K562 (cell line): ENCODE data around the gene FARSA. TPM values are rescaled to one million over a fixed set of nuclear protein-coding genes. Genes with fewer than 3 reads are reported as not detected.
A peak's percentile ranks its signal among the peaks of the same experiment; 100 is the strongest.

Source experiments
- ARID2 ChIP-seq: fragments of 450-650 bp; IDR thresholded peaks from 2 replicates; pipeline ENCODE4 v1.6.1; 2017; ENCODE audit warnings: antibody characterized with exemption, mild to moderate bottlenecking
- BACH1 ChIP-seq: fragments of 200-800 bp; sonication (Bioruptor generic); IDR thresholded peaks from 2 replicates; pipeline ENCODE4 v1.6.1; 2016; ENCODE audit warnings: missing genetic modification characterization, missing compliant biosample characterization
- EHMT2 ChIP-seq: fragments of 450-650 bp; IDR thresholded peaks from 2 replicates; pipeline ENCODE4 v1.6.1; 2018; ENCODE audit warnings: antibody characterized with exemption
- GABPA ChIP-seq: fragments of 200-800 bp; sonication (Bioruptor generic); conservative IDR thresholded peaks from 2 replicates; pipeline ENCODE4 v1.6.1; 2016; ENCODE audit warnings: low read depth, missing genetic modification characterization, missing compliant biosample characterization
- HNRNPH1 ChIP-seq: fragments of 200-400 bp; formaldehyde crosslinking; optimal IDR thresholded peaks from 2 replicates; pipeline ENCODE3; 2017; ENCODE audit warnings: low read depth, mild to moderate bottlenecking, low read length, moderate library complexity
- JUN ChIP-seq, 2 experiments: sonication (generic) in 1 of 2; formaldehyde crosslinking in 1 of 2; IDR thresholded peaks; 2 replicates each; pipeline versions ENCODE4 v1.6.1 to v1.8.0; 2012 to 2022; ENCODE audit warnings: borderline replicate concordance in 2 of 2, mild to moderate bottlenecking in 2 of 2, improper control_type of control experiment in 1 of 2, low read depth in 1 of 2, low read length in 1 of 2, missing genetic modification reagents in 1 of 2
- KDM4B ChIP-seq, 2 experiments: fragments of 450-650 bp in 1 of 2; sonication (generic) in 1 of 2; IDR thresholded peaks; 2 replicates each; pipeline ENCODE4 v1.6.1; 2016 to 2017; ENCODE audit warnings: borderline replicate concordance in 2 of 2, antibody characterized with exemption in 1 of 2, low read depth in 1 of 2, mild to moderate bottlenecking in 1 of 2
- LARP7 ChIP-seq: fragments of 450-650 bp; IDR thresholded peaks from 2 replicates; pipeline ENCODE4 v1.6.1; 2016
- NBN ChIP-seq: fragments of 450-650 bp; IDR thresholded peaks from 2 replicates; pipeline ENCODE4 v1.6.1; 2016; ENCODE audit warnings: low read depth, mild to moderate bottlenecking
- NFE2 ChIP-seq: IDR thresholded peaks from 2 replicates; pipeline ENCODE4 v1.6.1; 2014; ENCODE audit warnings: antibody characterized with exemption, low read depth
- POLR2H ChIP-seq: IDR thresholded peaks from 2 replicates; pipeline ENCODE4 v1.6.1; 2016; ENCODE audit warnings: missing genetic modification characterization, low read depth, mild to moderate bottlenecking, control low read depth, missing compliant biosample characterization, moderate library complexity
- SMAD1 ChIP-seq: fragments of 150-350 bp; IDR thresholded peaks from 2 replicates; pipeline ENCODE4 v1.6.1; 2014; ENCODE audit warnings: low read length, low read depth; ENCODE audit not compliant: partially characterized antibody
- TAF15 ChIP-seq: fragments of 200-400 bp; formaldehyde crosslinking; IDR thresholded peaks from 2 replicates; pipeline ENCODE4 v1.6.1; 2017; ENCODE audit warnings: mild to moderate bottlenecking, low read depth, low read length, moderate library complexity
- TAL1 ChIP-seq: fragments of 450-650 bp; IDR thresholded peaks from 2 replicates; pipeline ENCODE4 v1.6.1; 2016; ENCODE audit warnings: mild to moderate bottlenecking
- TGIF2 ChIP-seq: sonication (generic); formaldehyde crosslinking; IDR thresholded peaks from 2 replicates; pipeline ENCODE4 v1.8.1; 2022; ENCODE audit warnings: mild to moderate bottlenecking, missing genetic modification reagents, moderate library complexity
- ZC3H11A ChIP-seq: IDR thresholded peaks from 2 replicates; pipeline ENCODE4 v1.6.1; 2012; ENCODE audit warnings: low read depth, low read length, improper control_type of control experiment
- ZFP36 ChIP-seq: fragments of 150-350 bp; IDR thresholded peaks from 2 replicates; pipeline ENCODE4 v1.6.1; 2018; ENCODE audit warnings: low read length, low read depth; ENCODE audit not compliant: partially characterized antibody
- ZKSCAN1 ChIP-seq: fragments of 150-350 bp; IDR thresholded peaks from 2 replicates; pipeline ENCODE4 v1.6.1; 2016; ENCODE audit warnings: low read depth, low read length
- ZNF75A ChIP-seq: fragments of 450-650 bp; formaldehyde crosslinking; IDR thresholded peaks from 2 replicates; pipeline ENCODE4 v1.4.0; 2020; ENCODE audit warnings: mild to moderate bottlenecking
- ZNF830 ChIP-seq: fragments of 250-450 bp; sonication (Bioruptor Pico); IDR thresholded peaks from 2 replicates; pipeline ENCODE4 v1.5.0; 2021; ENCODE audit warnings: mild to moderate bottlenecking
- polyA plus RNA-seq, 8 experiments: library from polyadenylated mRNA; depleted of rRNA in 4 of 8; stranded (reverse) in 5 of 8; unstranded in 3 of 8; fragments of >200 nt; fragmentation: Nextera tagmentation in 2 of 8; fragmentation: Illumina TruSeq in 1 of 8; extraction: Ambion mirVana in 2 of 8; extraction: Trizol in 1 of 8; gene quantifications; 2 replicates each; pipeline versions ENCODE4 v1.2.1 to v1.2.3, GENCODE V29; 2011 to 2014; ENCODE audit warnings: inconsistent platforms in 1 of 8, missing spikeins in 1 of 8
- total RNA-seq, 7 experiments: library from RNA; depleted of rRNA in 6 of 7; stranded (reverse); fragments of >200 nt in 6 of 7; fragmentation: Illumina TruSeq in 2 of 7; extraction: Trizol in 2 of 7; gene quantifications; 2 replicates each; pipeline versions ENCODE4 v1.2.1 to v1.2.3, GENCODE V29; 2011 to 2021; ENCODE audit warnings: low replicate concordance in 1 of 7
- TF ChIP-seq, protein P1 (sequence below): fragments of 450-650 bp; formaldehyde crosslinking; conservative IDR thresholded peaks from 2 replicates; pipeline ENCODE4 v1.4.0; 2022; ENCODE audit warnings: mild to moderate bottlenecking, missing genetic modification characterization
- TF ChIP-seq, protein P2 (sequence below): fragments of 450-650 bp; IDR thresholded peaks from 2 replicates; pipeline ENCODE4 v1.6.1; 2018; ENCODE audit not compliant: partially characterized antibody
- TF ChIP-seq, protein P3 (sequence below): sonication (generic); formaldehyde crosslinking; IDR thresholded peaks from 2 replicates; pipeline ENCODE4 v1.8.0; 2022; ENCODE audit warnings: mild to moderate bottlenecking, missing genetic modification reagents

Gene FARSA
- total and polyA plus RNA-seq, 9 of the 15 experiments (the other 6 are each of a cell fraction or from before 2014, with no cell fraction given), result 25.2 to 237 (median 89.6) TPM

DNA sequence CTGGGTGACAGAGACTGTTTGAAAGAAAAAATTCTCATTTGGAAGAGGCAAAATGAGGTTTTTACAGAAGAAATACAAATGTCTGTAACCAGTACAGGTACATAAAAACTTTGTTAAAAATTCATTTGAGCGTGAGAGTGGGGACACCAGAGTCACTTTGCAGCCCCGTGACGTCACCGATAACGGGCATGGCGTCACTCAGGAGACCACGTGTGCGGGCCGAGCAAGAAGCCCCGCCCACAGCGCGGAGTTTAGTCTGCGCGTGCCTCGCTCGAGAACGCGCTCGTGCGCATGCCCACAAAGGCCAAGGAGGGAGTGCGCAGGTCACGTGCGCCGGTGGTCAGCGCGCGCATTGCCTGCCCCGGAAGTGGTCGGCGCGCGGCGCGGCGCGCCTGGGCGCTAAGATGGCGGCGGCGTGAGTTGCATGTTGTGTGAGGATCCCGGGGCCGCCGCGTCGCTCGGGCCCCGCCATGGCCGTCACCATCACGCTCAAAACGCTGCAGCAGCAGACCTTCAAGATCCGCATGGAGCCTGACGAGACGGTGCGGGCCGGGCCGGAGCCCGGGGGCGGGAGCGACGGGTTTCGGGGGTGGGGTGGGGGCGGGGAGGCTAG, 12.1 kb upstream of the FARSA start, which contains the start of gene RAD23A (continued):
- TF ChIP-seq GABPA (tag), result peak; percentile 97
- peak; percentile 38; the same call in 1 of the 2 replicates for TF ChIP-seq ZC3H11A
- TF ChIP-seq KDM4B (IDR thresholded peaks at IDR 0.05; ENCODE audit: borderline replicate concordance in 2 of 2, low read depth in 1 of 2), result peak in 1 of 2 experiments; percentile 72; a peak in 2 of 4 replicates
- TF ChIP-seq HNRNPH1, result no peak
- peak; percentile 61; the same call in 1 of the 2 replicates for TF ChIP-seq ZNF75A (CRISPR knock-in tag)
- no peak for TF ChIP-seq ARID2
- TF ChIP-seq JUN (IDR thresholded peaks at IDR 0.05; ENCODE audit: borderline replicate concordance, low read depth, low read length), result peak; percentile 85
- TF ChIP-seq JUN (CRISPR knock-in tag; IDR thresholded peaks at IDR 0.05; ENCODE audit: borderline replicate concordance), result 0 out of 2 replicates have a peak, but pooled peaks have one; percentile 72
- TF ChIP-seq, protein P1, sequence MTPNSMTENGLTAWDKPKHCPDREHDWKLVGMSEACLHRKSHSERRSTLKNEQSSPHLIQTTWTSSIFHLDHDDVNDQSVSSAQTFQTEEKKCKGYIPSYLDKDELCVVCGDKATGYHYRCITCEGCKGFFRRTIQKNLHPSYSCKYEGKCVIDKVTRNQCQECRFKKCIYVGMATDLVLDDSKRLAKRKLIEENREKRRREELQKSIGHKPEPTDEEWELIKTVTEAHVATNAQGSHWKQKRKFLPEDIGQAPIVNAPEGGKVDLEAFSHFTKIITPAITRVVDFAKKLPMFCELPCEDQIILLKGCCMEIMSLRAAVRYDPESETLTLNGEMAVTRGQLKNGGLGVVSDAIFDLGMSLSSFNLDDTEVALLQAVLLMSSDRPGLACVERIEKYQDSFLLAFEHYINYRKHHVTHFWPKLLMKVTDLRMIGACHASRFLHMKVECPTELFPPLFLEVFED (CRISPR knock-in tag), result peak; percentile 91
- TF ChIP-seq SMAD1, result peak; percentile 74
- no peak for TF ChIP-seq EHMT2
- TF ChIP-seq, protein P2, sequence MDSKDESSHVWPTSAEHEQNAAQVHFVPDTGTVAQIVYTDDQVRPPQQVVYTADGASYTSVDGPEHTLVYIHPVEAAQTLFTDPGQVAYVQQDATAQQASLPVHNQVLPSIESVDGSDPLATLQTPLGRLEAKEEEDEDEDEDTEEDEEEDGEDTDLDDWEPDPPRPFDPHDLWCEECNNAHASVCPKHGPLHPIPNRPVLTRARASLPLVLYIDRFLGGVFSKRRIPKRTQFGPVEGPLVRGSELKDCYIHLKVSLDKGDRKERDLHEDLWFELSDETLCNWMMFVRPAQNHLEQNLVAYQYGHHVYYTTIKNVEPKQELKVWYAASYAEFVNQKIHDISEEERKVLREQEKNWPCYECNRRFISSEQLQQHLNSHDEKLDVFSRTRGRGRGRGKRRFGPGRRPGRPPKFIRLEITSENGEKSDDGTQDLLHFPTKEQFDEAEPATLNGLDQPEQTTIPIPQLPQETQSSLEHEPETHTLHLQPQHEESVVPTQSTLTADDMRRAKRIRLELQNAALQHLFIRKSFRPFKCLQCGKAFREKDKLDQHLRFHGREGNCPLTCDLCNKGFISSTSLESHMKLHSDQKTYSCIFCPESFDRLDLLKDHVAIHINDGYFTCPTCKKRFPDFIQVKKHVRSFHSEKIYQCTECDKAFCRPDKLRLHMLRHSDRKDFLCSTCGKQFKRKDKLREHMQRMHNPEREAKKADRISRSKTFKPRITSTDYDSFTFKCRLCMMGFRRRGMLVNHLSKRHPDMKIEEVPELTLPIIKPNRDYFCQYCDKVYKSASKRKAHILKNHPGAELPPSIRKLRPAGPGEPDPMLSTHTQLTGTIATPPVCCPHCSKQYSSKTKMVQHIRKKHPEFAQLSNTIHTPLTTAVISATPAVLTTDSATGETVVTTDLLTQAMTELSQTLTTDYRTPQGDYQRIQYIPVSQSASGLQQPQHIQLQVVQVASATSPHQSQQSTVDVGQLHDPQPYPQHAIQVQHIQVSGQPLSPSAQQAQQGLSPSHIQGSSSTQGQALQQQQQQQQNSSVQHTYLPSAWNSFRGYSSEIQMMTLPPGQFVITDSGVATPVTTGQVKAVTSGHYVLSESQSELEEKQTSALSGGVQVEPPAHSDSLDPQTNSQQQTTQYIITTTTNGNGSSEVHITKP, result peak; percentile 55
- TF ChIP-seq TAF15, result no peak
- TF ChIP-seq TGIF2, result no peak
- peak; percentile 82 for TF ChIP-seq POLR2H (tag)
- TF ChIP-seq BACH1 (tag), result no peak
- TF ChIP-seq, protein P3, sequence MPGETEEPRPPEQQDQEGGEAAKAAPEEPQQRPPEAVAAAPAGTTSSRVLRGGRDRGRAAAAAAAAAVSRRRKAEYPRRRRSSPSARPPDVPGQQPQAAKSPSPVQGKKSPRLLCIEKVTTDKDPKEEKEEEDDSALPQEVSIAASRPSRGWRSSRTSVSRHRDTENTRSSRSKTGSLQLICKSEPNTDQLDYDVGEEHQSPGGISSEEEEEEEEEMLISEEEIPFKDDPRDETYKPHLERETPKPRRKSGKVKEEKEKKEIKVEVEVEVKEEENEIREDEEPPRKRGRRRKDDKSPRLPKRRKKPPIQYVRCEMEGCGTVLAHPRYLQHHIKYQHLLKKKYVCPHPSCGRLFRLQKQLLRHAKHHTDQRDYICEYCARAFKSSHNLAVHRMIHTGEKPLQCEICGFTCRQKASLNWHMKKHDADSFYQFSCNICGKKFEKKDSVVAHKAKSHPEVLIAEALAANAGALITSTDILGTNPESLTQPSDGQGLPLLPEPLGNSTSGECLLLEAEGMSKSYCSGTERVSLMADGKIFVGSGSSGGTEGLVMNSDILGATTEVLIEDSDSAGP (CRISPR knock-in tag), result no peak
- TF ChIP-seq NFE2, result peak; percentile 41
- TF ChIP-seq LARP7, result no peak
- 0 out of 2 replicates have a peak, but pooled peaks have one; percentile 12 for TF ChIP-seq ZNF830 (CRISPR knock-in tag)
- no peak for TF ChIP-seq TAL1
- no peak for TF ChIP-seq ZFP36
- peak; percentile 100 for TF ChIP-seq NBN
- TF ChIP-seq ZKSCAN1, result no peak
